Activated naive CD4-positive, alpha-beta T cell treated with anti-CD3 and anti-CD28 coated beads, Interleukin-2, amount 10 ng/mL, durations not matched to agents 7 days and 5 days (primary cell): ENCODE results near the gene ZNF275.
"Not testable (repeated sequence)": the region's sequence is repeated elsewhere in the genome, so short reads cannot be mapped to it uniquely, and the experiment has no call there.

Experiments
- CTCF ChIA-PET: fragments of 350-600 bp; sonication (Branson Sonifier 250); formaldehyde crosslinking; loops from one replicate; lab custom pipeline; 2021; ENCODE audit warnings: antibody characterized with exemption; lab: Charles Lee
- DNase-seq: peaks from one replicate; pipeline ENCODE4 v3.0.0-alpha.2; 2020
- H3K27ac Mint-ChIP-seq: one replicate; pipeline ENCODE4 v1.8.0; 2021; ENCODE audit warnings: mild to moderate bottlenecking, moderate library complexity, mixed read lengths
- H3K27me3 Mint-ChIP-seq: one replicate; pipeline ENCODE4 v1.8.0; 2021; ENCODE audit warnings: mild to moderate bottlenecking, mixed read lengths
- H3K36me3 Mint-ChIP-seq: one replicate; pipeline ENCODE4 v1.8.0; 2021; ENCODE audit warnings: mixed read lengths
- H3K4me1 Mint-ChIP-seq: one replicate; pipeline ENCODE4 v1.8.0; 2021; ENCODE audit warnings: mixed read lengths
- H3K4me3 Mint-ChIP-seq: one replicate; pipeline ENCODE4 v1.8.0; 2021; ENCODE audit warnings: mild to moderate bottlenecking, moderate library complexity, mixed read lengths
- H3K9me3 Mint-ChIP-seq: one replicate; pipeline ENCODE4 v1.8.0; 2021; ENCODE audit warnings: mixed read lengths

The ZNF275 gene, protein sequence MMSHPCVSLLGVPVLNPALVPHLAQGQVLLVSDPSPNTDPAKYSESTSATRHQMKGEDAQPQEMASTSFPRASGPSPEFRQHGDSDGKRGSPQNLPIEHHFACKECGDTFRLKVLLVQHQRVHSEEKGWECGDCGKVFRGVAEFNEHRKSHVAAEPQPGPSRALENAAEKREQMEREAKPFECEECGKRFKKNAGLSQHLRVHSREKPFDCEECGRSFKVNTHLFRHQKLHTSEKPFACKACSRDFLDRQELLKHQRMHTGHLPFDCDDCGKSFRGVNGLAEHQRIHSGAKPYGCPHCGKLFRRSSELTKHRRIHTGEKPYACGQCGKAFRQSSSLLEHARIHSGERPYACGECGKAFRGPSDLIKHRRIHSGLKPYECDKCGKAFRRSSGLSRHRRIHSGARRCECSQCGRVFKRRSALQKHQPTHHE

DNA sequence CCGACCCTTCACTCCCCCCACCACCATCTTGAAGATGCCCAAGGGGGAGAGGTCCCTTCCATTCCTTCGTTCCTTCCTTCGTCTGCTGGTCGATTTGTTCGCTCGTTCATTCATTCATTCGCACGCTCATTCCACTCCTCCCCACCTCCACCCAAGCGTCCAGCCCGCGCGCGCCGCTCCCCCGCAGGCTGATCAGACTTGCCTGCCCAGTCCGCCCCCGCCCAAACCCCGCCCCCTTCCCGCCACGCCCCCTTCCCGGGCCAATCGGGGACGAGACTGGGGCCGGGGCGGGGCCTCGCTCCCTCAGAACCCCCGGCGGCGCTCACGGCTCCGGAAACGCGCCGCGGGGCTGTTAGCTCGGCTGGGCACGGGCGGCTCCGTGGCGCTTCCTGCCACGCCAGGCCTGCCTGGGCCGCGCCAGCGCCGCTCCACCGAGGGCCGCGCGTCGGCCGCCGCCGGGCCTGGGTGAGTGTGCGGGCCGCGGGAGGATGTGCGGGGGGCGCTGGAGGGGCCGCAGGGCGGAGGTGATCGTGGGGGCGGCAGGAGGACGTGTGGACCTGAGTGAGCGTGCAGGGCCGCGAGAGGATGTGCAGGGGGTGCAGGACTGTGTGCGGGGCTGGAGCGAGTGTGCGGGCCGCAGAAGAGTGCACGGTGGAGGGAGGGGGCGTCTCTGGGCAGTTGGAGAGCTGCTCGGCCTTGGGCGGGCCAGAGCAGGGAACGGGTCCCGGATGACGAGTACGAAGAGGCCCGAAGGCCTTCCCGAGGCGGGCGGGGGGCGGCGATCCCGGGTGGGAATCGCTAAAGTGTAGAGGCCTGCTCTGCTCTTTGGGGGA lies at the start of gene ZNF275:
Gene ZNF275 (plus strand): TSS at position 333 of the 833 bp plus-strand sequence. CDS start 2,527 bp downstream, outside the sequence.
- Mint-ChIP-seq H3K4me3 (peak within 1 kb of the TSS; percentile 82), H3K4me1 (peaks cover 48% of the 10 kb centered on the region), H3K27me3 (peaks cover 13% of the 10 kb centered on the region), H3K36me3 (peaks cover 30% of the 10 kb centered on the region), H3K9me3 (peaks cover 3% of the 10 kb centered on the region), H3K27ac (peak within 1 kb of the TSS; percentile 82)
- peak; percentile 82 for DNase-seq
- CTCF ChIA-PET, result no interaction called here

DNA sequence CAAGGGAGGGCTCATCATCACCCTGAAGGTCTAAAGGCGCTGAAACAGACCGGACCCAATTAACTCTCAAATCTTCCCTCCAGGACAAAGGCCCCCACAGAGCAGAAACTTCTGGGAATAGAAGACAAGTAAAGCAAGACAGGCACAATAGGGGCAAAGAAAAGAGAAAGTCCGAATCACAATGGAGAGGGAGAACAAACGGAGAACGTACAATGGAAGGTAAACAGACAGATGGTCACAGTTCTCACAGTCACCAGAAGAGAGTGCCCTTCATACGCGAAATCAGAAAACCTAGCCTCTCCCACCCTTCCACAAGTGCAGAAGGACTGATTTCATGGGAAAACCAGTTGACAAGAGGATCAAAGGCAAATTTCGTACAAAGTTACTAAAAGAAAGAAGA lies 48.3 kb upstream of the ZNF275 start:
- H3K27me3 Mint-ChIP-seq, H3K4me1 Mint-ChIP-seq, CTCF ChIA-PET, H3K9me3 Mint-ChIP-seq, H3K27ac Mint-ChIP-seq, H3K4me3 Mint-ChIP-seq, H3K36me3 Mint-ChIP-seq, DNase-seq: not testable (repeated sequence)

DNA sequence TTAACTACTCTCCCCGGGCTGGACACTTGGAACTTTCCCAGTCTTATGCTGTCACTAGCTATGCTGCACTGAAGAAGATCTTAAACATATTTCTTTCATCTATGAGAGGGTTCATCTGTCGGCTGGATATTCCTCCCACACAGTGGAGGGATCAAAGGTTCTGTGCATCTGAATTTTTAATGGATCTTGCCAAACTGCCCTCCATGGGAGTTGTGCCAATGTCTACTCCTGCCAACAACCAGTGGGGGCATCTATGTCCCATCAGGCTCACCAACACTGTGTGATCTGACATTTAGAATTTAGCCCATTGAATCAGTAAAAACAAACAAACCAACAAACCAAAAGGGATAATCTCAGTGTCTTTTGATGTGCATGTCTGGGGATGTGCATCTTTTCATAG lies 45.1 kb upstream of the ZNF275 start:
- H3K27me3 Mint-ChIP-seq, H3K4me3 Mint-ChIP-seq, CTCF ChIA-PET, DNase-seq, H3K27ac Mint-ChIP-seq, H3K36me3 Mint-ChIP-seq, H3K9me3 Mint-ChIP-seq, H3K4me1 Mint-ChIP-seq: not testable (repeated sequence)

DNA sequence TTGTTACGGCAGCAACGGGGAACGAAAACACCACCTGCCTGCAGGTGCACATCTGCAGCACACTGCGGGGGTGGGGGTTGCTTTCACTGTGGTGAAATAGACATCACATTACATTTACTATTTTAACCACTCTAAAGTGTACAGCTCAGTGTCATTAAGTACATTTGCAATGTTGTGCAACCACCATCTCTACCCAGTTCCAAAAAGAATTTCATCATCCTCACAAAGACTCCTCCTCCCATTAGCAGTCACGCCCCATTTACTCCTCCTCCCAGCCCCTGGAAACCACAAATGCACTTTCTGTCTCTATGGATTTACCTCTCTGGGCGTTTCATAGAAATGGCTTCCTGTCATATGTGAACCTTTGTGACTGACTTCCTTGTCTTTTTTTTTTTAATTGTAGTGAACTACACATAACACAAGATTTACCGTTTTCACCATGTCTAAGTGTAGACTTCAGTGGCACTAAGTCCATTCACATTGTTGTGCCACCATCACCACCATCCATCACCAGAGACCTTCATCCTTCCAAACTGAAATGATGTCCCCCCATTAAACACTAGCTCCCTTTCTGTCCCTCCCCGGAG lies 40.4 kb upstream of the ZNF275 start:
- CTCF ChIA-PET, H3K4me3 Mint-ChIP-seq, DNase-seq, H3K9me3 Mint-ChIP-seq, H3K36me3 Mint-ChIP-seq: not testable (repeated sequence)
- Mint-ChIP-seq H3K27me3 (peaks cover 11% of the 10 kb centered on the region), H3K27ac (peak overlapping the region; percentile 91), H3K4me1 (peaks cover 18% of the 10 kb centered on the region)

DNA sequence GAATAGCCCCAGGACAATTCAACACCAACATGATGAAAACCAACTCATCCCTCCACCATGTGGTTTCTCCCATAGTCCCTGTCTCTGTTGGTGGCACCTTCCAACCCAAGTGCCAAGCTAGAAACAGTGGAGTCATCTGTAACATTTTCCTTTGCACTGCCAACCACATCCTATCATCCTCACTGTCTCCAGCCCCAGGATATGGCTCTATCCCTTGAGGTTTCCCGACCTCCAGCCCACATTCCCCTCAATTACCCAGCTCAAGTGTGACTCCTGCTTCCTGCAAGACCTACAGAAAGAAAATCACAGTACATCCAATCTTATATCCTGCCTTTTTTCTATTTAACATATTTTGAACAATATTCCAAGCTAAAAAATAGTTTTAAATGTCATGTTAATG lies 36.6 kb upstream of the ZNF275 start:
- H3K27ac Mint-ChIP-seq, result no peak overlapping the region
- CTCF ChIA-PET, result no interaction called here
- H3K36me3 Mint-ChIP-seq, result peaks cover 5% of the 10 kb centered on the region
- peaks cover 18% of the 10 kb centered on the region for H3K4me1 Mint-ChIP-seq
- peaks cover 26% of the 10 kb centered on the region for H3K27me3 Mint-ChIP-seq
- H3K9me3 Mint-ChIP-seq, result peaks cover 5% of the 10 kb centered on the region
- no peak for DNase-seq
- no peak overlapping the region for H3K4me3 Mint-ChIP-seq

DNA sequence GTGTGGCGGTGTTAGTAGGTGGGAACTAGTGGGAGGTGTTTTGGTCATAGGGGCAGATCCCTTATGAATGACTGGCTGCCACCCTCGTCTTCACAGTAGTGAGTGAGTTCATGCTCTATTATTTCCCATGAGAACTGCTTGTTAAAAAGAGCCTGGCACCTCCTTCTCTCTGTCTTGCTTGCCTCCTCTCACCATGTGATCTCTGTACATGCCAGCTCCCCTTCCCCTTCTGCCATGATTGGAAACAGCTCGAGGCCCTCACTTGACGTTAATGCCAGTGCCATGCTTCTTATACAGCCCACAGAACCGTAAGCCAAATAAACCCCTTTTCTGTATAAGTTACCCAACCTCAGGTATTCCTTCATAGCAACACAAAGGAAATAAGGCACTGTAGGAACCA lies 34.1 kb upstream of the ZNF275 start:
- no peak for DNase-seq
- no peak overlapping the region for H3K4me3 Mint-ChIP-seq
- H3K4me1 Mint-ChIP-seq, result peaks cover 9% of the 10 kb centered on the region
- H3K27me3 Mint-ChIP-seq, result peaks cover 50% of the 10 kb centered on the region
- H3K36me3 Mint-ChIP-seq, result no peaks in the 10 kb centered on the region
- no peak overlapping the region for H3K27ac Mint-ChIP-seq
- H3K9me3 Mint-ChIP-seq, result no peaks in the 10 kb centered on the region
- CTCF ChIA-PET, result no interaction called here

DNA sequence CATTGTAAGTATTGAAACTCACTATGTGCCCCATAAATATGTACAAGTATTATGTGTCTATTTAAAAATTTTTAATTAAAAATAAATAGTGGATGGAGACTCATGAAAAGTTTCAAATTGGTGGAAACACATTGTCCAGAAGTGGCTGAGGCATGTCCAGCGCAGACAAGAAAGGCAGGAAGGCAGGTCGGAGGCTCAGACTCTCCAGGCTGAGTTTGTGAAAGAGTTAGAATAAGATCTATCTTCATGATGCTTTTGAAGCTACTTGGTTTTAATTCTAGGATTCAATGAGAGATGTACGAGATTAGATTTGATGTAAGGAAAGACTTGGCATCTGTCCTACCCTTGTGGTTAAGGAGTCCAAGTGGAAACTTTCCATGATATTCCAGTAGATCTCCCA lies 32.2 kb upstream of the ZNF275 start:
- no peak for DNase-seq
- Mint-ChIP-seq H3K4me3 (no peak overlapping the region), H3K27me3 (peaks cover 59% of the 10 kb centered on the region), H3K4me1 (peaks cover 4% of the 10 kb centered on the region), H3K27ac (no peak overlapping the region), H3K9me3 (no peaks in the 10 kb centered on the region), H3K36me3 (no peaks in the 10 kb centered on the region)
- CTCF ChIA-PET, result no interaction called here

DNA sequence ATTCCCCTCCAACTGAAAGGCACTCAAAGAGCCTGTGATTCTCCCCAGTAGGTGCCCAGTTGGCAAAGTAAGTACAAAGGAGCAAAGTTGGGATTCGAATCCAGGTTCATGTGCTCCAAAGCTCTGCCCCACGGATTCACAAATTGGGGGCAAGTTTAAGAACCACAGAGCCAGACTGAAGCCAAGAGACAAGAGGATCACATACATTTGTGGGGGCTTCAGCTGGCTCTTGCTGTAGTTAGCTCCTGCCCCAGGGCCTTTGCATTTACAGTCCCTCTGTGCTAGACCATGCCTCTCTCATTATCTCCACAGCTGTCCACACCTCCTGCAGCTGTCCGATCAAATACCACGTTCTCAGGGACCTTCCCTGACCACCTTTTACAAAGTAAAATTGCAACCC lies 31.2 kb upstream of the ZNF275 start:
- Mint-ChIP-seq H3K27me3 (peaks cover 57% of the 10 kb centered on the region), H3K9me3 (no peaks in the 10 kb centered on the region), H3K4me3 (no peak overlapping the region), H3K4me1 (peaks cover 4% of the 10 kb centered on the region), H3K36me3 (no peaks in the 10 kb centered on the region), H3K27ac (no peak overlapping the region)
- CTCF ChIA-PET, result no interaction called here
- no peak for DNase-seq

DNA sequence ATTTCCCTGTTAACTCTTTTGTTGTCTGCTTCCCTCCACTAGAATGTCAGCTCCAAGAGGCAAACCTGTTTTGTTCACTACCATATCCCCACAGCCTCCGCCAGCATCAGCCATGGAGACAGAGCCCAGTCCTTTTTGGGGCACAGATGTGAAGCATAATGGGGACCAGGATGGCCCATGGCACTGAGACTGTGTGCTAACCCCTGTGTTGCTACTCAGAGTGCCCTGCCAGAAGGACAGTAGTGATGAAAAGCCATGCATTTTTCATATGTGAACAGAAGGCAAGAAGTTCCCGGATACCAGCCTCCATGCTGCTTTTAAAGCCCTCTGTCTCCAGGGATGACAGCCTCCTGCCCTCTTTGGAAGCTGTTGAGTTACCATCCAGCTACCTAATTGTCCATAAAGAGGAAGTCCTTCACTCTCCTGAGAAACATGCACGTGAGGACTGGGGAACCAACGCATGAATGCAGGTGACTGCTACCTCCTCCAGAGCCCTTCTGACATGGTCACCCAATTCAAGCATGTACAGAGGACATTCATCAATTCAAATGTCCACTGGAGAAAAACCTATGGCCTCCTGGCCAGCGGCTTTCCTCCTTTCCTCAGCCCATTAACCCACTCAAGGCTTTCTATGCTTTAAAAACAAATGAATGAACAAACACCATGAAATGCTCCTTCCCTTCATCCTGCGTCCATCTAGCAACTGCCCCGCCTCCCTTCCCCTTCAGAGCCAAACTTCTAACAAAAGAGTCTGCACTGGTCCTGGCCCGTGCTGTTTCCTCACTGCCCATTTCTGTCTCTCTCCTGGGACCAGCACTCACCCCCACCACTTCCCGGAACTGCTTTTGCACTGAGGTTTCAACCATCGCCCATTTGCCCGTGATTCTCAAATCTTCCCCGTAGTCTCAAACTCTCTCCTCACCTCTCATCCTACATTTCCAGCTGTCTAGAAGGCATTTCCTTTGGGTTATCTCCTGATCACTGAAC lies 30.4 kb upstream of the ZNF275 start:
- CTCF ChIA-PET, result no interaction called here
- H3K4me1 Mint-ChIP-seq, result peaks cover 4% of the 10 kb centered on the region
- H3K27me3 Mint-ChIP-seq, result peaks cover 57% of the 10 kb centered on the region
- DNase-seq, result no peak
- H3K36me3 Mint-ChIP-seq, result no peaks in the 10 kb centered on the region
- no peak overlapping the region for H3K27ac Mint-ChIP-seq
- no peaks in the 10 kb centered on the region for H3K9me3 Mint-ChIP-seq
- no peak overlapping the region for H3K4me3 Mint-ChIP-seq

DNA sequence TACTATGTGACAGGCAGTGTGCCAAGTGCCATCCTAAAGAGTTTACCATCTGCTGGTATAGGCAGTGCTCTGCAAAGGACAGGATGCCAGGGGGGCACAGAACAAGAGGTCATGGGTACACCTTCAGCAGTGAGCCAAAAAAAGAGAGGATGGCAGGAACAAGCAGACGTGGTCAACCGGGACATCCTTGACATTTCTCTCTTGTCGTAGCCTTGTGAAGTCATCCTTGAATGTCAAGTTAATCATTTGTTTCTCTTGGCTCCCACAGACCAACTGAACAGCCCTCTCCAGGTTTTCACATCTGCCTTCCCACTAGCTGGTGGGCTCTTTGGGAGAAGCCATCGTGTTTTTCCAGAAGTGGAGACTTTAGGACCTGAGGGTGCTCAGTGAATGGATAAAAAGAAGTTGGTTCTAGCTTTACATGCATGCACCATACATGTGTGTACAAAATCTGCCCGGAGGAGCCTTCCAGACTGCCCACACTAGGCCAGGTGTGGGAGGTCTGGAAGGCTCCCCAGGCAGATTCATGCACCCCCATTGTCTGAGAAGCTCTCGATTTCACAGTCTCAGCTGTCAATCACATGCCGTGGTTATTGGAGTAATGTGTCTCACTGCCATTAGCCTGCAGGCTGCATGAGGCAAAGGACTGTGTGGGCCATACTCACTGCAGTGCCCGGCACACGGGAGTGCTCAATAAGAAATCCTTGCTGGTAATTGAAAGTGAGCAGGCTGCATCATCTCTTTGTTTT lies 28.8 kb upstream of the ZNF275 start:
- H3K27me3 Mint-ChIP-seq, result peaks cover 52% of the 10 kb centered on the region
- H3K36me3 Mint-ChIP-seq, result no peaks in the 10 kb centered on the region
- no peak for DNase-seq
- H3K27ac Mint-ChIP-seq, result no peak overlapping the region
- no peak overlapping the region for H3K4me3 Mint-ChIP-seq
- CTCF ChIA-PET, result no interaction called here
- H3K4me1 Mint-ChIP-seq, result peaks cover 4% of the 10 kb centered on the region
- H3K9me3 Mint-ChIP-seq, result no peaks in the 10 kb centered on the region

DNA sequence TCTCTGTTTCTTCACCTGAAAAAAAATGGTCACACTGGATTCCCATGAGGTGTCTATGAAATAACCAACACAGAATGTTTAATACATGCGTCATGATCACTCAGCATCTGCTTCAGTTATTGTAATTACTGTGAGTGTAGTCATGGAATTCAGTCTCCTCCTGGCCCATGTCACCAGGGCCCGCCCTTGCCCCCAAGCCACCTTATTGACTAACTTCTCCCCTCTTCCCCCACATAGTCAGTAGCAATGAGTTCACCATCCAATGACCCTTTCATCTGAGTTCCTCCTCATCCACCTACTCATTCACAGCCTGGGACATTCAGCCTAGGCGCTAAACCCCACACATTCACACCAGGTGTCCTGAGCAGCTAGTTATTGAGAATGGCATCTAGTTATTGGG lies 28.0 kb upstream of the ZNF275 start:
- no peaks in the 10 kb centered on the region for H3K36me3 Mint-ChIP-seq
- no peak for DNase-seq
- CTCF ChIA-PET, result no interaction called here
- no peak overlapping the region for H3K4me3 Mint-ChIP-seq
- H3K4me1 Mint-ChIP-seq, result peaks cover 4% of the 10 kb centered on the region
- H3K27me3 Mint-ChIP-seq, result peaks cover 60% of the 10 kb centered on the region
- no peak overlapping the region for H3K27ac Mint-ChIP-seq
- H3K9me3 Mint-ChIP-seq, result no peaks in the 10 kb centered on the region

DNA sequence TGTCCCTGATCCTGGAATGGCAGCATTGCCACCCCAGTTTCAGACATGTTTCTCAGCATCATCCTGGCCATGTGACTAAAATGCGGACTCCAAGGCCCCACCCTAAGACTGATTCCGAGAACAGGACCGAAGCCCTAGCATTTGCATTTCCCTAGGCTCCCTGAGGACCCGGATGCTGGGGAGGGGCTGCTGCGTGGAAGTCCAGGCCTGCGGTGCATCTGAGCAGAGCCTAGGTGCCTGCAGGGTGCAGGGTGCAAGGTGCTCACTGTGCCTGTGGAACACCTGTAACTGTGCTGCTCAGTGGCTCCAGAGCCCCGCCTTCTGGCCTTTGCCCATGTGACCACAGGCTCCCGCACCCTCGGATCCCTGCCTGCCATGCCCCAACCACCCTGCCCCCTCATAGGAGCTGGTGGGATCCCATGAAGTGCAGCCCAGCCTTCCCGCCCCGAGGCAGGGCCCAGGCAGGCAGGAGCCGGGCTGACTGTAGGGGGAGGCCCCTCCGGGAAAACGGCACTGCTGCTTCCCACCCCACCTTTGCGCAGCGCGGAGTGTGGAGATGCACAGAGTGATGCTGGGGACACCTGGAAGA lies 27.3 kb upstream of the ZNF275 start:
- no peak overlapping the region for H3K4me3 Mint-ChIP-seq
- peaks cover 59% of the 10 kb centered on the region for H3K27me3 Mint-ChIP-seq
- H3K36me3 Mint-ChIP-seq, result no peaks in the 10 kb centered on the region
- no peak overlapping the region for H3K27ac Mint-ChIP-seq
- CTCF ChIA-PET, result no interaction called here
- peaks cover 4% of the 10 kb centered on the region for H3K4me1 Mint-ChIP-seq
- no peaks in the 10 kb centered on the region for H3K9me3 Mint-ChIP-seq
- DNase-seq, result no peak
